Mammary epithelial cell (primary cell): ENCODE data around the gene STING1.

Source experiments
- CTCF ChIP-seq, 2 donors: IDR thresholded peaks in 1 of 2; conservative IDR thresholded peaks in 1 of 2; 2 replicates each; pipeline ENCODE4 v1.5.1; 2011 to 2012; ENCODE audit warnings: inconsistent platforms in 2 of 2, low read length in 2 of 2, mild to moderate bottlenecking in 2 of 2, control low read depth in 1 of 2, low read depth in 1 of 2; ENCODE audit not compliant: insufficient read depth in 1 of 2; ENCODE audit errors: extremely low read depth in 1 of 2
- EZH2 ChIP-seq: IDR thresholded peaks from 2 replicates; pipeline ENCODE4 v1.6.1; 2012; ENCODE audit warnings: low read length, inconsistent platforms, borderline replicate concordance

- TF ChIP-seq CTCF (conservative IDR thresholded peaks at IDR 0.05 in 1 of 2, IDR thresholded peaks at IDR 0.05 in 1 of 2; ENCODE audit: extremely low read depth in 1 of 2, insufficient read depth in 1 of 2, low read depth in 1 of 2, low read length in 2 of 2): no peak
- no peak for TF ChIP-seq EZH2
Measured at GRCh38 chr5:139458580-139459407, 23.8 kb downstream of the STING1 start.
